GM12875 (cell line): ENCODE data around the gene KBTBD3.

Experiments
- H3K4me3 ChIP-seq: one replicate; pipeline ENCODE4 v1.5.1; 2011; ENCODE audit warnings: low read depth, low read length, control low read depth
- CTCF ChIP-seq: IDR thresholded peaks from 2 replicates; pipeline ENCODE4 v1.5.1; 2011; ENCODE audit warnings: low read depth, mild to moderate bottlenecking, control low read depth, inconsistent platforms, low read length, moderate library complexity, borderline replicate concordance; ENCODE audit not compliant: insufficient read depth

The KBTBD3 gene

GRCh38 chr11:106082096-106082495 is 4.9 kb upstream of the KBTBD3 start:
- no peak for TF ChIP-seq CTCF
- no peak overlapping the region for H3K4me3 ChIP-seq

- peak within 1 kb of the TSS; percentile 92 for H3K4me3 ChIP-seq
- TF ChIP-seq CTCF = no peak
Measured at GRCh38 chr11:106077609-106078455, 685 bp upstream of the KBTBD3 start, which contains the start of gene AASDHPPT. Gene AASDHPPT, plus strand, starts transcription at chr11:106077662. Its CDS starts 49 bp downstream, at chr11:106077711.

- H3K4me3 ChIP-seq = peak overlapping the region; percentile 92
- no peak for TF ChIP-seq CTCF
Measured at GRCh38 chr11:106076171-106076918, 802 bp downstream of the KBTBD3 start.

GRCh38 chr11:106072804-106073203 is 4.3 kb downstream of the KBTBD3 start:
- TF ChIP-seq CTCF = no peak
- no peak overlapping the region for H3K4me3 ChIP-seq

GRCh38 chr11:106070606-106071005 is 6.5 kb downstream of the KBTBD3 start:
- TF ChIP-seq CTCF = no peak
- H3K4me3 ChIP-seq = no peak overlapping the region

- no peak overlapping the region for H3K4me3 ChIP-seq
- TF ChIP-seq CTCF = no peak
Measured at GRCh38 chr11:106063009-106063408, 14.1 kb downstream of the KBTBD3 start.
